Stimulated activated CD4-positive, alpha-beta T cell treated with anti-CD3 and anti-CD28 coated beads, TNF-alpha, amount 100 ng/mL, for 24 hours (primary cell): ENCODE data around the gene AK5.
"Not testable (repeated sequence)": the region's sequence is repeated elsewhere in the genome, so short reads cannot be mapped to it uniquely, and the experiment has no call there.

Experiments used
- DNase-seq, 3 experiments: peaks; one replicate each; pipeline ENCODE4 v3.0.0-alpha.2; 2020; ENCODE audit warnings: low read depth in 3 of 3

Gene AK5

DNA sequence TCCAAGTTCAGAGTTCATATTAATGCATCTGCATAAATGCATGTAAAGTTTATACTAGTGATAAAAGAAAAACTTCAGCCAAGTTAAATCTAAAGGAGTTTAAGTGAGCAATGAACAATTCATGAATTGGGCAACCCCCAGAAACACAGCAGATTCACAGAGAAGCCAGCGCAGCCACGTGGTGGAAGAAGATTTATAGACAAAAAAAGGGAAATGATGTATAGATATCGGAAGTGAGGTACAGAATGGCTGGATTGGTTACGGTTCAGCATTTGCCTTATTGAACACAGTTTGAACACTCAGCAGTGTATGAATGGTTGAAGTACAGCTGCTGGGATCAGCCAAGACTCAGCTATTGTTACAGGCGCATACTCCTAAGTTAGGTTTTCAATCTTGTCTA, 5.7 kb downstream of the AK5 start:
- DNase-seq: no peak

- no peak for DNase-seq
Measured at GRCh38 chr1:77288275-77288674, 6.5 kb downstream of the AK5 start.

DNA sequence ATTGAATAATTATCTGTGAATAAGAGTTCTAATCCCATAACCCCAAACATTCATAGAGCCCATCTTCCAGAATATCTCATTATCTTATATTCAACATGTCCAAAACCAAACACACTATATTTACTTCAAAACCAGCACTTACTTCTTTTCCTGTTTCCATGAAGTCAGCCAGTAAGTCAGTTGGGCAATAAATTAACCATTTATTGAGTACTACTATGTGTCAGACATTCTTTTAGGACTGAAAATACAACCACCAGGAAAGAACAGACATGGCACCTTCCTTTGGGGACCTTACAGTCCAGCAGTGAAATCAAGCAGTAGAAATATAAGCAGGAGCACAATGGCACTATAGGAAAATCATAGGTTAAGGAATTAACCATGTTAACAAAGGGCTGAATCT, 8.8 kb downstream of the AK5 start:
- DNase-seq: no peak

GRCh38 chr1:77292551-77292950, 10.7 kb downstream of the AK5 start:
- no peak for DNase-seq

GRCh38 chr1:77300566-77300965, 18.7 kb downstream of the AK5 start:
- DNase-seq: no peak

DNA sequence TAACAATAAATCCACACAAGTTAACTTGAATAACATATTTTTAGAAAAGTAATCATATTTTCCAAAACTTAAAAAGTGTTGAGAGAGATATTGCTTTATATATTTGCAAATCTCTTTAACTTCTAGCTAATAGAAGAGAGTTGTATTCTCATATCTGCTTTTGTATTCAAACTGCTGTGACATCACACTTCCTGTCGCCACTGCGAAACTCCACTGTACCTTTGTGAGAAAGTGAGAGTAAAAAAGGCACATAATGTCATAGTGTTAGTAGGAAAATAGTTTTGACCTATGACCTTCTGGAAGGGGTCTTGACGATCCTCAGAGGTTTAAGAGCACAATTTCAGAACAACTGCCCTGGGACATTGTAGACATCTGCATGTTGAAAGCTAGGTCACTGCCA, 21.6 kb downstream of the AK5 start:
- DNase-seq: no peak

GRCh38 chr1:77308889-77309621, 27.2 kb downstream of the AK5 start:
- no peak for DNase-seq

GRCh38 chr1:77310924-77311323, 29.1 kb downstream of the AK5 start:
- DNase-seq: no peak

GRCh38 chr1:77312364-77312763, 30.5 kb downstream of the AK5 start:
- not testable (repeated sequence) for DNase-seq

GRCh38 chr1:77313491-77313890, 31.7 kb downstream of the AK5 start:
- peak in 1 of 3 experiments; percentile 19 for DNase-seq

- DNase-seq: no peak
Measured at GRCh38 chr1:77316006-77316405, 34.2 kb downstream of the AK5 start.

- no peak for DNase-seq
Measured at GRCh38 chr1:77316966-77317365, 35.1 kb downstream of the AK5 start.

DNA sequence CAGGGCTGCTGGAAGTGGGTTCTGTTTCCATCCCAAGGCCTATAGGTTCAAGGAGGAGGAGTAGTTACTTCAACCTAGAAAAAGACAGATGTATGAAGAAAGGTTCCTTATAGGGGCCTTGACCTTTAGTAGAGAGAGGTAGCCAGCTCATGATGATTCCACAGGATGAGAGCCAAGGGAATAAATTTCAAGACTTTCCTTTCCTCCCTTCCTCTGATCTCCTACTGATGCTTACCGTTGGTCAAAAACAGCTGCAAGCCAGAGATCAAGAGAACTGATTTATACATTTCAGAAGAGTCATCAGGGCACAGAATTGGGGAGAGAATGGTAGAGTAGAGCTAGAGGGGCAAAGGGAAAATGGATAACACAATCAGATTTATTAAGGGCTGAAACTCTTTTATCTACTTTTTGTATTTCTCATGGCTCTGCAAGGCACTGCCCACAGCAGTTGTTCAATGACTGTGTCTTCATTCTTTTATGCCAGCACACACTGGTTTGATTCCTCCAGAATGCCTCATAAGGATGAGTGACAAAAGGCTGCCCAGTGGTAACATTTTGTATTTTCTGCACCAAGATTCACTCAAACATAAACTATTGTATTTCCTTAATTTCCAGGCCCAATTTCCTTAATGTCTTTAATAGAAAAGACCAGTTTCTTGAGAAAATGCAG, 37.4 kb downstream of the AK5 start:
- DNase-seq: no peak

DNA sequence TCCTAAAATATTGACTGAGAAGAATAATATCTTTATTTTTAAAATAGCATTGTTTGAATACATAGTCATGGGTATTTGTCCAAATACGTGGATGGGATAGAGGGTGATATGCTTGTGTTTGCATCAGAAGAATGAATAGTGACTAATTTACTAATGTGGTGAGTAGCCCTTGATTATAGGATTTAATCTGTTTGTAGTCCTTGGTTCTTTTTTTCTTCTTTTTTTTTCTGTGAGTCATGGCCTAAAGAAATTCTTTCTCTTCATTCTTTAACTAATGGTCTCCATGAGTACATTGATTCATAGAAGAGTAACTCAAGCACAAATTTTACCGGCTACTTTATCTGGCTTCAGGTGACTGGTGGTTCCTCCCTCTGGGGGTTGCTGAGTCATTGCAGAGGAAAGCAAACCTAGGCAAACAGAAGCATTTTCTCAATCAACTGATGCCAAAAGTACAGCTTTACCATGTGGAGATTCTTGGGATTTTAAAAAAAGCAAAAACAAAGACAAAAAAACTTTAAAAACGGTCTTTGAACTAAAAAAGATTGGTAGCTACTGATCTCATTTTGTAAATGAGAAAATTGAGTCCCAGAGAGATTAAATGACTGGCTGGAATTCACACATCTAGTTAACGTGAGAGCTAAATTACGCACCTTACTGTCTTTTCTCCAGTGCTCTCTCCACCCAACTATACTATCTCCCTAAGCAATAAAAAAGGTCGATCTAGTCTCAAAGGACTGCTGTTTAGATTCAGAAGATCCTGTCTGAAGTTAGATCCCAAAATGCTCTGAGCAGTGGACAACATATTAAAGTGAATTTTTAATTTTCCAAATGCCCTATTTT, 40.5 kb downstream of the AK5 start:
- DNase-seq: no peak

GRCh38 chr1:77333501-77333900, 51.7 kb downstream of the AK5 start:
- no peak for DNase-seq

- no peak for DNase-seq
Measured at GRCh38 chr1:77336729-77337128, 54.9 kb downstream of the AK5 start.

GRCh38 chr1:77339326-77339725, 57.5 kb downstream of the AK5 start:
- DNase-seq: no peak

GRCh38 chr1:77341195-77341594, 59.4 kb downstream of the AK5 start:
- DNase-seq: no peak

GRCh38 chr1:77342745-77343144, 60.9 kb downstream of the AK5 start:
- no peak for DNase-seq

DNA sequence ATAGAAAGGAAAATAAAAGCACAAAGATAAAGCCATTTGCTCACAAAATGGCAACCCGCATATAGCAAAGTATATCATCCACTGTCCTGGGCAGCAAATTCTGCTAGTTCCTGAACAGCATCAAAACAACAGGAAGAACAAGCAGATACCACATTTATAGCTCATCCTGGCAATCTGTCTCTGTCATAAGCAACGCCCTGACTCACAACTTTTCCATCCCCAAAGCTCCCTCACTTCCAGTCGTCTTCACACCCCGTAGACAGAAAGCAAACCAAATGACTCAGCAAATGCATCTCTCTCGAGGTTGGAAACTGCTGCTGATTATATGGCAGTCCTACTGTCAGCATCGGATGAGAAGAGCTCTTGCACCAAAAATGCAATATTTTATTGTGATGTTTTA, 65.8 kb downstream of the AK5 start:
- peak in 1 of 3 experiments; percentile 10 for DNase-seq

DNA sequence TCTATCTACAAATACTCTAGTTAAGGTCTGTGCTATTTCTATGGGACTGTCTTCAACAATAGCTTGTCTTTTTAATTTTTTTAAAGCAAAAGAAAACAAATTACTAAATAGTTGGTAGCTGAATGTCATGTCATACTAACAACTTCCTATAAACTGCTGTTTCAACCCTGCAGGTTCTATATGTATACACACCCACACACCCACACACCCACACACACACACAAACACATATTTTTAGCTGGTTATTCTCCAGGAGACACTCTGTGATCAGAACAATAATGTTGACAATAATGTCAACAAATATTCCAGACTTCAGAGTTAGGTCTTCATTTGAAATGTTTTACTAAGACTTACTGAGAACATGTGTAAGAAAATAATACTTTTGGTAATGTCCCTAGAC, 66.7 kb downstream of the AK5 start:
- DNase-seq: no peak

DNA sequence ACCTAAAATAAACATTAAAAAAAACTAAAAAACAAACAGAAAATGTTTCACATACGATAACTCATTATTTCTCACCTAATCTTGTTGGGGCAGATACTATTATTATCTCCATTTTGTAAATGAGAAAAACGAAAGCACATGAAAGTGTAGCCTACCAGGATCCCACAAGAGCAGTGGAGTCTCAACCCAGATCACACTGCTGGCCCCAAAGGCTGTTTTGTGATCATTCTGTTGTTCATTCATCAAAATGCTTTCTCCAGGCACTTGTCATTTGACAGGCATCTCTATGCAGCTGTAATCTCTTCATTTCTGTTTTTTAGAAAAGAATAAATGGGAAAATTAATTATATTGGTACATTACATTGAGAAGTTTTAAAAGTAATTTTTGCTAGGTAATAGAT, 67.5 kb downstream of the AK5 start:
- no peak for DNase-seq
